BE2C (cell line): ENCODE data around the gene ZNF785.

ENCODE experiments used
- DNase-seq: peaks from one replicate; pipeline ENCODE4 v3.0.0-alpha.2; 2020
- H3K27me3 ChIP-seq: fragments of 250-450 bp; sonication (Bioruptor Pico); 2 replicates; pipeline ENCODE4 v1.5.1; 2020; ENCODE audit warnings: mild to moderate bottlenecking
- H3K36me3 ChIP-seq: fragments of 250-450 bp; sonication (Bioruptor Pico); 2 replicates; pipeline ENCODE4 v1.5.1; 2020; ENCODE audit warnings: mild to moderate bottlenecking
- H3K4me1 ChIP-seq: fragments of 250-450 bp; sonication (Bioruptor Pico); 2 replicates; pipeline ENCODE4 v1.5.1; 2020
- H3K4me3 ChIP-seq: 2 replicates; pipeline ENCODE4 v1.5.1; 2011; ENCODE audit warnings: low read depth, low read length
- H3K9me3 ChIP-seq: fragments of 250-450 bp; sonication (Bioruptor Pico); 2 replicates; pipeline ENCODE4 v1.5.1; 2020
- TF ChIP-seq, protein P1 (sequence below): IDR thresholded peaks from 2 replicates; pipeline ENCODE4 v1.5.1; 2012; ENCODE audit warnings: mild to moderate bottlenecking, low read depth, low read length

The ZNF785 gene

DNA sequence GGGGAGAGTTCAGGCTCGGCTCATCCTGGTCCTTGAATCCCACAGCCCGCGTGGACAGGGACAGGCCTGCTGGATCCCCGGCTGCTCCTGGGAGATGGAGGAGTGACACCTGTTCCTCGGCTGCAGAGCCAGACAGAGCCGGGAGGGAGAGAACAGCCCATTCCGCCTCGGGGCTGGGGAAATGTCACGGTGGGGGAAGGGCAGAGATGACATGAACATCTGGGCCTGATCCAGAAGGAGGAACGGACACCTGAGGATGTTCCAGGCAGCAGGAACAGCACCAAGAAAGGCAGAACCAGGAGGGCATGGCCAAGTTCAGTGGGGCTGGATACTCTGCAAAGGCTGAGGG is 29.4 kb downstream of the ZNF785 start:
- peak; percentile 36 for DNase-seq
- Histone ChIP-seq H3K4me1 (no peaks in the 10 kb centered on the region), H3K27me3 (no peaks in the 10 kb centered on the region), H3K9me3 (no peaks in the 10 kb centered on the region), H3K36me3 (peaks cover 23% of the 10 kb centered on the region), H3K4me3 (no peak overlapping the region)
- TF ChIP-seq, protein P1, sequence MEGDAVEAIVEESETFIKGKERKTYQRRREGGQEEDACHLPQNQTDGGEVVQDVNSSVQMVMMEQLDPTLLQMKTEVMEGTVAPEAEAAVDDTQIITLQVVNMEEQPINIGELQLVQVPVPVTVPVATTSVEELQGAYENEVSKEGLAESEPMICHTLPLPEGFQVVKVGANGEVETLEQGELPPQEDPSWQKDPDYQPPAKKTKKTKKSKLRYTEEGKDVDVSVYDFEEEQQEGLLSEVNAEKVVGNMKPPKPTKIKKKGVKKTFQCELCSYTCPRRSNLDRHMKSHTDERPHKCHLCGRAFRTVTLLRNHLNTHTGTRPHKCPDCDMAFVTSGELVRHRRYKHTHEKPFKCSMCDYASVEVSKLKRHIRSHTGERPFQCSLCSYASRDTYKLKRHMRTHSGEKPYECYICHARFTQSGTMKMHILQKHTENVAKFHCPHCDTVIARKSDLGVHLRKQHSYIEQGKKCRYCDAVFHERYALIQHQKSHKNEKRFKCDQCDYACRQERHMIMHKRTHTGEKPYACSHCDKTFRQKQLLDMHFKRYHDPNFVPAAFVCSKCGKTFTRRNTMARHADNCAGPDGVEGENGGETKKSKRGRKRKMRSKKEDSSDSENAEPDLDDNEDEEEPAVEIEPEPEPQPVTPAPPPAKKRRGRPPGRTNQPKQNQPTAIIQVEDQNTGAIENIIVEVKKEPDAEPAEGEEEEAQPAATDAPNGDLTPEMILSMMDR = no peak

DNA sequence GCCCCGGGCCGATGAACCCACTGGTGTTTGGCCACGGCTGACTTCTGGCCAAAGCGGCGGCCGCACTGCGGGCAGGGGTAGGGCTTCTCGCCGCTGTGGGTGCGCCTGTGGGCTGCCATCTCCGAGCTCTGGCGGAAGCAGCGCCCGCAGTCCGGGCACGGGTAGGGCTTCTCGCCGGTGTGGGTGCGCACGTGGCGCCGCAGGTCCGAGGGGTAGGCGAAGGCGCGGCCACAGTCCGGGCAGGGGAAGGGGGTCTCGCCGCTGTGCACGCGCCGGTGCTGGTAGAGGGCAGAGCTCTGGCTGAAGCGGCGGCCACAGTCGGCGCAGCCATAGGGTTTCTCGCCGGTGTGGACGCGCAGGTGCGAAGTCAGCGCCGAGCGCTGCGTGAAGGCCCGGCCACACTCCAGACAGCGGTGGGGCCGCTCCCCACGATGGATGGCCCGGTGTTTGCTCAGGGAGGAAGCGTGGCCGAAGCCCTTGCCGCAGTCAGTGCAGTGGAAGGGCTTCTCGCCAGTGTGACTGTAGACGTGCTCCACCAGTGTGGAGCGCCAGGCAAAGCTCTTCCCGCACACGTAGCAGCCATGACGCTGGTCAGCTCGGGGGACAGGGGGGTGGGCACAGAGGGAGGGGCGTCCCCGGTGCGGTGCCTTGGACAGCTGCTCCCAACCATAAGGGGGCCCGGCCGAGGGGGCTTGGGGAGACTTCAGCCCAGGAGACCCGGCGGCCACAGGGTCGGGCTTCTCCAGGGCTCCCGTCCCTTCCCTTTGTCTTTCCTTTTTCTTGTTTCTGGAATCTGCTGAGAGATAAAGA is 30.0 kb downstream of the ZNF785 start:
- no peak overlapping the region for H3K4me3 ChIP-seq
- TF ChIP-seq, protein P1 = no peak
- no peaks in the 10 kb centered on the region for H3K27me3 ChIP-seq
- DNase-seq = no peak
- H3K4me1 ChIP-seq = no peaks in the 10 kb centered on the region
- no peaks in the 10 kb centered on the region for H3K9me3 ChIP-seq
- peaks cover 23% of the 10 kb centered on the region for H3K36me3 ChIP-seq

DNA sequence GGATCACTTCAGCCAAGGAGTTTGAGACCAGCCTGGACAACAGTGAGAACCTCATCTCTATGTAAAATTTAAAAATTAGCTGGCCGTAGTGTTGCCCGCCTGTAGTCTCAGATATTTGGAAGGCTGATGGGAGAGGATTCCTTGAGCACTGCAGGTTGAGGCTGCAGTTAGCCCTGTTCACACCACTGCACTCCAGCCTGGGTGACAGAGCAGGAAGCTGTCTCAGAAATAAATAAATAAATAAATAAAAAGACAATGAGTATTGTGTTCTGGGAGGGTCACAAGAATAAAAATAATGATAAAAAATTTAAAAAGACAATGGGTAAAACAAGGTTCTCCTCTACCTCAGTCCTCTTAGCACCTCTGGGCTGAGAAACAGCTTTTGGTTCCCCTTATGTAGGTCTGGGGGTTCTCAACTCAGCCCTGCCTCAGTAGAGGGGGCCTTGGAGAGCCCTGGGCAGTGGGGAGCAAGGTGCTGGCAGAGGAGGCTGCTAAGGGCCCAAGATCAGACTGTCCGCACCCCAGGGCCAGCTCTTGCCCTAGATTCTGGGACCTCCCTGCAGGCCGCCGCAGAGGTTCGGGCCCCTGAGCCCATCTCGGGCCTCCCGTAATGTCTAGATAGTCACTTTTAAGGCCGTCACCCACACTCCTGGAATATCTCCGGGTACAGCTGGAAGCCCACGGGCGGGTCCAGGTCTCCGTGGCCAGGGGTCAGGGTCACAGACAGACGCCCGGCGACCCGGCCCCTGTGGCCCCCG is 30.8 kb downstream of the ZNF785 start:
- Histone ChIP-seq H3K36me3 (peaks cover 23% of the 10 kb centered on the region), H3K4me1 (no peaks in the 10 kb centered on the region), H3K9me3 (no peaks in the 10 kb centered on the region), H3K27me3 (no peaks in the 10 kb centered on the region), H3K4me3 (no peak overlapping the region)
- TF ChIP-seq, protein P1 = no peak
- no peak for DNase-seq

DNA sequence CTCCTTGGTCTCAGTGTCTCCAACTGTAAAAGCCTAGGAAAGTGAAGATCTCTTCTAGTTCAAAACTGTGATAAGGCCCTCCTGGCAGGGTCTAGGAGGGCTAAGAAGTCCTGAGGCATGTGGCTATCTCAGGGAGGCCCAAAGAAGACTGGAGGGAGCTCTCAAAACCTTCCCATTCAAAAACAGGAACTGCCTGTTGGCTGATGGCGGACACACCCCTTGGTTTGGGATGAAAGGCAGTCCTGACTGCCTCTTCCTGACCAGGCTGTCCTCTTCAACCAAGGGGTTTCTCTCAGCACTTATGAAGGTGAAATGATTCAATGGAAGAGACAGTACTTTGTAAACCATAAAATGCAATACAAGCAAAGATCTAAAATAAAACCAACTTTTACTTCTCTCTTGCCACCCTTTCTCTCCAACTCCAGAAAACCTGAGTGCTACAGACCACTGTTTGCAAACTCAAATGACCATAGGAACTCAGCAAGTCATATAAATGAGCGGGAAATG is 32.1 kb downstream of the ZNF785 start:
- Histone ChIP-seq H3K36me3 (peaks cover 23% of the 10 kb centered on the region), H3K4me3 (no peak overlapping the region), H3K9me3 (no peaks in the 10 kb centered on the region), H3K4me1 (no peaks in the 10 kb centered on the region), H3K27me3 (no peaks in the 10 kb centered on the region)
- DNase-seq = no peak
- TF ChIP-seq, protein P1 = no peak

DNA sequence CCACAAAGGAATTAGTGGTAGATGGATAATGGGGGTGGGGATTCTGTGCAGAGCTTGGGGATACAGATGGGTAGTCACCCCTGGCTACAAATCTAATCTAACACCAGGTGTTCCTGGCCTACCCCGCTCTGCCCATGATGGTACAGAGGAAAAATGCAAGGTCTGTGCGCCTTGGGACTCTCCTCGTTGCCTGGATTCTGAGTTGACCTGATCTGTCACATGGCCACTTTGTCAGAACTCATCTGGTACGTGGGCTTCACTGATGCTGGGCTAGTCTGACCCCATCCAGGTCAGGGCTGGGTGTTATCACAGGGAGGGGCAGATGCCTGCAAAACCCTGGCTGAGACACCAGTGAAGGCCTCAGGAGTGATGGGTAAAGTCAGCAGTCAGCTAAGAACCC is 32.5 kb downstream of the ZNF785 start:
- Histone ChIP-seq H3K4me3 (no peak overlapping the region), H3K36me3 (peaks cover 23% of the 10 kb centered on the region), H3K4me1 (no peaks in the 10 kb centered on the region), H3K9me3 (no peaks in the 10 kb centered on the region), H3K27me3 (no peaks in the 10 kb centered on the region)
- TF ChIP-seq, protein P1 = no peak
- no peak for DNase-seq

DNA sequence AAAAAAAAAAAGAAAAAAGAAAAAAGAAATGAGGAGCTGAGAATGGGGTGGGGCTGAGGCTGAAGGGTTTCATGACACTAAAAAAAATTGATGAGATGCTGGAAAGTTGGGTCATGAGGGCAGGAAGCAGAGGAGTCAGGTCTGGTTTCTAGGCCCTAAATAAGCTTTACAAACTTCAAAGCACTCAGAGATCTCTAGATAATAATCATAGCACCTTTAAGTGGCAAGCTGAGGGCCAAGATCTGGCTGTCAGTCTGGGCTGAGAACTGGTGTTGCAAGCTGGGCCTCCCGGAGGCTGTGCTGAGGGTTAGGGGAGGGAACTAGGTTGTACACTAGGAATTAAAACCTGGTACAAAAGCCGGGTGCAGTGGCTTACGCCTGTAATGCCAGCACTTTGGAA is 33.7 kb downstream of the ZNF785 start:
- Histone ChIP-seq H3K9me3 (no peaks in the 10 kb centered on the region), H3K4me3 (no peak overlapping the region), H3K27me3 (no peaks in the 10 kb centered on the region), H3K36me3 (peaks cover 23% of the 10 kb centered on the region), H3K4me1 (no peaks in the 10 kb centered on the region)
- DNase-seq = no peak
- TF ChIP-seq, protein P1 = no peak
